ENCODE data around the gene DNAJC18. TPM values are rescaled to one million over a fixed set of nuclear protein-coding genes. Genes with fewer than 3 reads are reported as not detected.

DNAJC18 gene
- total and polyA plus RNA-seq, 4 donors, result 0.66 to 1.8 (median 0.83) TPM

- no peak for DNase-seq (ENCODE audit: low spot score)
These were observed 42.3 kb upstream of the DNAJC18 start for GRCh38 chr5:139481580-139482049.

GRCh38 chr5:139481122-139481533, 41.8 kb upstream of the DNAJC18 start:
- H3K27ac ChIP-seq (ENCODE audit: low read depth in 1 of 2, low read length in 2 of 2), result peak overlapping the region in 1 of 2 donors; percentile 77
- no peaks in the 10 kb centered on the region for H3K27me3 ChIP-seq (ENCODE audit: control insufficient read depth in 4 of 4, insufficient read depth in 4 of 4, low read length in 3 of 4)
- no peaks in the 10 kb centered on the region for H3K36me3 ChIP-seq (ENCODE audit: control insufficient read depth in 4 of 4, insufficient read depth in 3 of 4, low read depth in 1 of 4, low read length in 3 of 4)
- H3K4me1 ChIP-seq (ENCODE audit: control insufficient read depth in 4 of 4, insufficient read depth in 4 of 4, low read length in 3 of 4), result peaks cover 0 to 5% (median 0%) of the 10 kb centered on the region in 4 donors
- no peak overlapping the region for H3K9ac ChIP-seq (ENCODE audit: low read depth in 1 of 2, low read length in 2 of 2)
- H3K9me3 ChIP-seq (ENCODE audit: control insufficient read depth in 4 of 4, low read length in 3 of 4), result no peaks in the 10 kb centered on the region
- WGBS, result 75% methylated on average over 12 of the region's 12 CpGs
- no peak for DNase-seq (ENCODE audit: low spot score)
- peak overlapping the region in 2 of 3 donors; percentile 31 to 44 for H3K4me3 ChIP-seq (ENCODE audit: low read depth in 1 of 3, low read length in 3 of 3)
- TF ChIP-seq EGR1 (IDR thresholded peaks at IDR 0.05; ENCODE audit: low read depth in 2 of 2) (no peak), HNF4G (IDR thresholded peaks at IDR 0.05) (no peak), JUND (IDR thresholded peaks at IDR 0.05) (no peak), HNF4A (conservative IDR thresholded peaks at IDR 0.05) (no peak), TAF1 (conservative IDR thresholded peaks at IDR 0.05) (no peak), SP1 (IDR thresholded peaks at IDR 0.05) (no peak), GABPA (IDR thresholded peaks at IDR 0.05 in 1 of 2, conservative IDR thresholded peaks at IDR 0.05 in 1 of 2) (no peak), ZBTB33 (IDR thresholded peaks at IDR 0.05) (no peak), FOXA1 (IDR thresholded peaks at IDR 0.05) (no peak), RXRA (IDR thresholded peaks at IDR 0.05) (no peak), NR2F2 (IDR thresholded peaks at IDR 0.05) (no peak), FOXA2 (IDR thresholded peaks at IDR 0.05) (no peak), REST (IDR thresholded peaks at IDR 0.05) (no peak)
- TF ChIP-seq, protein P1, sequence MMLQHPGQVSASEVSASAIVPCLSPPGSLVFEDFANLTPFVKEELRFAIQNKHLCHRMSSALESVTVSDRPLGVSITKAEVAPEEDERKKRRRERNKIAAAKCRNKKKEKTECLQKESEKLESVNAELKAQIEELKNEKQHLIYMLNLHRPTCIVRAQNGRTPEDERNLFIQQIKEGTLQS (IDR thresholded peaks at IDR 0.05), result no peak

More at GRCh38 chr5:139481580-139482049, 42.3 kb upstream of the DNAJC18 start:
- Histone ChIP-seq H3K36me3 (ENCODE audit: control insufficient read depth in 4 of 4, insufficient read depth in 3 of 4, low read depth in 1 of 4, low read length in 3 of 4) (no peaks in the 10 kb centered on the region), H3K4me1 (ENCODE audit: control insufficient read depth in 4 of 4, insufficient read depth in 4 of 4, low read length in 3 of 4) (peaks cover 0 to 5% (median 0%) of the 10 kb centered on the region in 4 donors), H3K27ac (ENCODE audit: low read depth in 1 of 2, low read length in 2 of 2) (peak overlapping the region; percentile 74 to 77), H3K9ac (ENCODE audit: low read depth in 1 of 2, low read length in 2 of 2) (peak overlapping the region; percentile 62 to 70), H3K9me3 (ENCODE audit: control insufficient read depth in 4 of 4, low read length in 3 of 4) (no peaks in the 10 kb centered on the region), H3K27me3 (ENCODE audit: control insufficient read depth in 4 of 4, insufficient read depth in 4 of 4, low read length in 3 of 4) (no peaks in the 10 kb centered on the region), H3K4me3 (ENCODE audit: low read depth in 1 of 3, low read length in 3 of 3) (peak overlapping the region in 2 of 3 donors; percentile 31 to 44)
- TF ChIP-seq RAD21 (IDR thresholded peaks at IDR 0.05), result no peak
- no peak for TF ChIP-seq HNF4A (conservative IDR thresholded peaks at IDR 0.05)
- no peak for TF ChIP-seq REST (IDR thresholded peaks at IDR 0.05)
- TF ChIP-seq NR2F2 (IDR thresholded peaks at IDR 0.05), result no peak
- TF ChIP-seq FOXA2 (IDR thresholded peaks at IDR 0.05), result no peak
- no peak for TF ChIP-seq GABPA (IDR thresholded peaks at IDR 0.05 in 1 of 2, conservative IDR thresholded peaks at IDR 0.05 in 1 of 2)
- TF ChIP-seq, protein P1 (IDR thresholded peaks at IDR 0.05), result no peak
- TF ChIP-seq RXRA (IDR thresholded peaks at IDR 0.05), result no peak
- no peak for TF ChIP-seq JUND (IDR thresholded peaks at IDR 0.05)
- TF ChIP-seq YY1 (IDR thresholded peaks at IDR 0.05), result no peak
- TF ChIP-seq SP1 (IDR thresholded peaks at IDR 0.05), result no peak
- no peak for TF ChIP-seq FOXA1 (IDR thresholded peaks at IDR 0.05)
- TF ChIP-seq, protein P2, sequence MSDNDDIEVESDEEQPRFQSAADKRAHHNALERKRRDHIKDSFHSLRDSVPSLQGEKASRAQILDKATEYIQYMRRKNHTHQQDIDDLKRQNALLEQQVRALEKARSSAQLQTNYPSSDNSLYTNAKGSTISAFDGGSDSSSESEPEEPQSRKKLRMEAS (IDR thresholded peaks at IDR 0.05), result no peak
- no peak for TF ChIP-seq TAF1 (conservative IDR thresholded peaks at IDR 0.05)
- no peak for TF ChIP-seq HNF4G (IDR thresholded peaks at IDR 0.05)
- 68% methylated on average over 5 of the region's 5 CpGs for WGBS

All from liver (tissue), 9 donors.